ENCODE results near the gene MARF1. TPM values are rescaled to one million over a fixed set of nuclear protein-coding genes. Genes with fewer than 3 reads are reported as not detected.

Gene MARF1
- total and polyA plus RNA-seq, 2 of the 8 experiments (the other 6 are each of a cell fraction or from before 2014, with no cell fraction given), result 5.6 to 31.4 TPM

GRCh38 chr16:15620611-15621195, 22.3 kb downstream of the MARF1 start:
- peaks cover 10 to 58% (median 51%) of the 10 kb centered on the region in 4 experiments for H3K36me3 ChIP-seq (ENCODE audit: control insufficient read depth in 2 of 4, insufficient read depth in 4 of 4, low read length in 3 of 4)
- H3K4me3 ChIP-seq (ENCODE audit: extremely low read depth in 1 of 4, insufficient read depth in 2 of 4, low read depth in 3 of 4, low read length in 4 of 4), result no peak overlapping the region
- FAIRE-seq (no peak), DNase-seq (ENCODE audit: low read depth in 1 of 2, low spot score in 2 of 2) (no peak)
- no peak overlapping the region for H2BK12ac ChIP-seq (ENCODE audit: low read depth, low read length)
- H3K23ac ChIP-seq (ENCODE audit: insufficient read length), result no peak overlapping the region
- 91% methylated on average over 6 of the region's 6 CpGs; no CpG with 5 or more reads in 1 of the 2 experiments for WGBS, 2 experiments (ENCODE audit: extremely low coverage in 1 of 2, insufficient coverage in 1 of 2, insufficient read length in 1 of 2, insufficient replicate concordance in 2 of 2, low coverage in 1 of 2, low lambda C conversion rate in 2 of 2, missing lambda C conversion rate in 1 of 2)
- H3K14ac ChIP-seq (ENCODE audit: insufficient read length), result no peak overlapping the region
- no peak overlapping the region for H4K5ac ChIP-seq (ENCODE audit: insufficient read length, low read depth, low read length)
- H2AK5ac ChIP-seq (ENCODE audit: low read depth, low read length), result no peak overlapping the region
- H2AFZ ChIP-seq (ENCODE audit: low read length), result no peak overlapping the region
- no peaks in the 10 kb centered on the region for H3K9me3 ChIP-seq (ENCODE audit: insufficient read depth in 2 of 2, low read depth in 1 of 2, low read length in 1 of 2)
- H3K4me2 ChIP-seq (ENCODE audit: insufficient read depth in 1 of 2, low read depth in 2 of 2, low read length in 2 of 2), result no peak overlapping the region
- H2BK120ac ChIP-seq (replicated peaks; ENCODE audit: low read depth, low read length), result no peak overlapping the region
- TF ChIP-seq, protein P1, sequence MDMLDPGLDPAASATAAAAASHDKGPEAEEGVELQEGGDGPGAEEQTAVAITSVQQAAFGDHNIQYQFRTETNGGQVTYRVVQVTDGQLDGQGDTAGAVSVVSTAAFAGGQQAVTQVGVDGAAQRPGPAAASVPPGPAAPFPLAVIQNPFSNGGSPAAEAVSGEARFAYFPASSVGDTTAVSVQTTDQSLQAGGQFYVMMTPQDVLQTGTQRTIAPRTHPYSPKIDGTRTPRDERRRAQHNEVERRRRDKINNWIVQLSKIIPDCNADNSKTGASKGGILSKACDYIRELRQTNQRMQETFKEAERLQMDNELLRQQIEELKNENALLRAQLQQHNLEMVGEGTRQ (IDR thresholded peaks at IDR 0.05; ENCODE audit: low read length), result no peak
- TF ChIP-seq E2F6 (IDR thresholded peaks at IDR 0.05), result no peak
- no peak for TF ChIP-seq TAF7 (optimal IDR thresholded peaks at IDR 0.05; ENCODE audit: borderline replicate concordance, low read depth, low read length)
- TF ChIP-seq TBP (IDR thresholded peaks at IDR 0.05; ENCODE audit: low read depth, low read length), result no peak
- no peak for TF ChIP-seq YY1 (IDR thresholded peaks at IDR 0.05; ENCODE audit: low read depth, low read length)
- no peak for TF ChIP-seq KDM4A (IDR thresholded peaks at IDR 0.05; ENCODE audit: low read depth, low read length, severe bottlenecking)
- TF ChIP-seq JUN (IDR thresholded peaks at IDR 0.05; ENCODE audit: low read depth, low read length), result no peak
- no peak for TF ChIP-seq CREB1 (IDR thresholded peaks at IDR 0.05)
- TF ChIP-seq JUND (IDR thresholded peaks at IDR 0.05; ENCODE audit: low read length), result no peak
- TF ChIP-seq HDAC2 (IDR thresholded peaks at IDR 0.05; ENCODE audit: borderline replicate concordance in 1 of 2, low read depth in 2 of 2, low read length in 2 of 2), result no peak
- no peak overlapping the region for H4K8ac ChIP-seq (ENCODE audit: extremely low read depth, insufficient read depth, low read length)
- ChIA-PET POLR2A (ENCODE audit: partially characterized antibody) (no interaction called here), CTCF (ENCODE audit: partially characterized antibody) (interaction anchor here (0.5 kb wide), 1 partner anchor 507 kb away, joined by 3 read pairs; no protein-coding TSS in a partner anchor)
- H2BK15ac ChIP-seq (ENCODE audit: low read length), result no peak overlapping the region
- H3K4me1 ChIP-seq (replicated peaks in 1 of 4; ENCODE audit: control insufficient read depth in 3 of 4, insufficient read depth in 4 of 4, low read length in 3 of 4), result no peaks in the 10 kb centered on the region
- no peak overlapping the region for H3K9ac ChIP-seq (replicated peaks in 1 of 4; ENCODE audit: extremely low read depth in 1 of 4, low read depth in 3 of 4, low read length in 3 of 4)
- H3K79me2 ChIP-seq (ENCODE audit: control insufficient read depth in 1 of 2, insufficient read depth in 2 of 2, low read length in 2 of 2), result no peaks in the 10 kb centered on the region
- H2BK20ac ChIP-seq (ENCODE audit: low read length), result no peak overlapping the region
- no peak overlapping the region for H3K18ac ChIP-seq (ENCODE audit: extremely low read depth, low read length)
- no peaks in the 10 kb centered on the region for H3K27me3 ChIP-seq (replicated peaks in 1 of 4; ENCODE audit: control insufficient read depth in 3 of 4, extremely low read depth in 1 of 4, insufficient read depth in 3 of 4, low read length in 3 of 4)
- H2BK5ac ChIP-seq (ENCODE audit: low read depth, low read length), result no peak overlapping the region
- H3K27ac ChIP-seq (ENCODE audit: low read depth, low read length), result no peak overlapping the region
- H3K4ac ChIP-seq (replicated peaks; ENCODE audit: insufficient read length, low read depth, low read length), result no peak overlapping the region
- H4K20me1 ChIP-seq (replicated peaks in 1 of 2; ENCODE audit: control insufficient read depth in 1 of 2, insufficient read depth in 2 of 2, low read length in 2 of 2), result peaks cover 0 to 2% of the 10 kb centered on the region in 2 experiments
- H3K56ac ChIP-seq (replicated peaks; ENCODE audit: insufficient read length, low read depth, low read length), result no peak overlapping the region
- no peaks in the 10 kb centered on the region for H3K23me2 ChIP-seq (ENCODE audit: low read depth, low read length)
- H3K79me1 ChIP-seq (ENCODE audit: low read depth, low read length), result no peaks in the 10 kb centered on the region
- H4K91ac ChIP-seq (replicated peaks; ENCODE audit: insufficient read length, low read length), result no peak overlapping the region

Measured in H1 (cell line).